Hepatocyte (in vitro differentiated cells): Measurements from ENCODE around the gene PPIB. TPM values are rescaled to one million over a fixed set of nuclear protein-coding genes. Genes with fewer than 3 reads are reported as not detected.

ENCODE experiments used
- DNase-seq: peaks from one replicate; pipeline ENCODE4 v3.0.0-alpha.2; 2016; ENCODE audit warnings: low spot score
- H2AFZ ChIP-seq: fragments of 200-600 bp; sonication (generic); 2 replicates; pipeline ENCODE4 v1.6.0; 2016; ENCODE audit warnings: antibody characterized with exemption, mild to moderate bottlenecking
- H3K27ac ChIP-seq: fragments of 200-600 bp; sonication (generic); 2 replicates; pipeline ENCODE4 v1.5.1; 2016; ENCODE audit warnings: mild to moderate bottlenecking
- H3K27me3 ChIP-seq: fragments of 200-600 bp; sonication (generic); 2 replicates; pipeline ENCODE4 v1.6.1; 2016
- H3K36me3 ChIP-seq: fragments of 200-600 bp; sonication (generic); replicated peaks from 2 replicates; pipeline ENCODE4 v1.5.1; 2016; ENCODE audit warnings: low read depth; ENCODE audit not compliant: insufficient read depth
- H3K4me1 ChIP-seq: fragments of 200-600 bp; sonication (generic); 2 replicates; pipeline ENCODE4 v1.5.1; 2016; ENCODE audit warnings: mild to moderate bottlenecking, moderate library complexity; ENCODE audit not compliant: insufficient read depth
- H3K4me2 ChIP-seq: fragments of 200-600 bp; sonication (generic); 2 replicates; pipeline ENCODE4 v1.6.0; 2016
- H3K4me3 ChIP-seq: fragments of 200-600 bp; sonication (generic); 2 replicates; pipeline ENCODE4 v1.5.1; 2016; ENCODE audit warnings: mild to moderate bottlenecking
- H3K79me2 ChIP-seq: fragments of 200-600 bp; sonication (generic); 2 replicates; pipeline ENCODE4 v1.6.0; 2017; ENCODE audit warnings: mild to moderate bottlenecking
- H3K9me2 ChIP-seq: fragments of 200-600 bp; sonication (generic); replicated peaks from 2 replicates; pipeline ENCODE4 v1.6.0; 2017; ENCODE audit warnings: mild to moderate bottlenecking; ENCODE audit not compliant: insufficient read depth
- H3K9me3 ChIP-seq: fragments of 200-600 bp; sonication (generic); 2 replicates; pipeline ENCODE4 v1.5.1; 2016; ENCODE audit warnings: low read depth, mild to moderate bottlenecking
- H4K20me1 ChIP-seq: fragments of 200-600 bp; sonication (generic); 2 replicates; pipeline ENCODE4 v1.6.0; 2016; ENCODE audit warnings: mild to moderate bottlenecking; ENCODE audit not compliant: insufficient read depth, poor library complexity, severe bottlenecking
- EZH2 ChIP-seq: fragments of 200-600 bp; sonication (generic); IDR thresholded peaks from 2 replicates; pipeline ENCODE4 v1.6.1; 2016; ENCODE audit warnings: antibody characterized with exemption, mild to moderate bottlenecking, borderline replicate concordance
- EZH2phosphoT487 ChIP-seq: fragments of 200-600 bp; sonication (generic); IDR thresholded peaks from one replicate; pipeline ENCODE4 v1.6.1; 2018; ENCODE audit warnings: antibody characterized with exemption, mild to moderate bottlenecking, low read depth, moderate library complexity; ENCODE audit not compliant: unreplicated experiment, severe bottlenecking
- WGBS: methylation state at CpG from one replicate; pipeline ENCODE4 v1.1.6; 2016; ENCODE audit warnings: low lambda C conversion rate; ENCODE audit errors: missing lambda C conversion rate; 5-methylcytosine and 5-hydroxymethylcytosine counted together
- polyA plus RNA-seq: library from polyadenylated mRNA; unstranded; fragments of >200 nt; fragmentation: Nextera tagmentation; extraction: Ambion mirVana; gene quantifications from 2 replicates; pipeline ENCODE4 v1.2.1, GENCODE V29; 2016
- total RNA-seq: library from RNA; depleted of rRNA; stranded (reverse); fragments of >200 nt; gene quantifications from 2 replicates; pipeline ENCODE4 v1.2.3, GENCODE V29; 2014
- TF ChIP-seq, protein P1 (sequence below): fragments of 200-600 bp; sonication (generic); IDR thresholded peaks from 2 replicates; pipeline ENCODE4 v1.5.1; 2016; ENCODE audit warnings: antibody characterized with exemption, mild to moderate bottlenecking; ENCODE audit not compliant: poor library complexity

The PPIB gene
- total and polyA plus RNA-seq, 2 experiments from 2014 or later = 799 to 1,542 TPM

GRCh38 chr15:64191971-64192830, 29.4 kb upstream of the PPIB start:
- H3K4me2 ChIP-seq = no peak overlapping the region
- no peaks in the 10 kb centered on the region for H4K20me1 ChIP-seq
- H3K9me3 ChIP-seq = no peaks in the 10 kb centered on the region
- H3K79me2 ChIP-seq = no peaks in the 10 kb centered on the region
- H3K4me3 ChIP-seq = no peak overlapping the region
- H3K27me3 ChIP-seq = no peaks in the 10 kb centered on the region
- no peaks in the 10 kb centered on the region for H3K36me3 ChIP-seq
- H3K4me1 ChIP-seq = no peaks in the 10 kb centered on the region
- H2AFZ ChIP-seq = no peak overlapping the region
- no peak for TF ChIP-seq EZH2
- no peak for TF ChIP-seq EZH2phosphoT487
- TF ChIP-seq, protein P1, sequence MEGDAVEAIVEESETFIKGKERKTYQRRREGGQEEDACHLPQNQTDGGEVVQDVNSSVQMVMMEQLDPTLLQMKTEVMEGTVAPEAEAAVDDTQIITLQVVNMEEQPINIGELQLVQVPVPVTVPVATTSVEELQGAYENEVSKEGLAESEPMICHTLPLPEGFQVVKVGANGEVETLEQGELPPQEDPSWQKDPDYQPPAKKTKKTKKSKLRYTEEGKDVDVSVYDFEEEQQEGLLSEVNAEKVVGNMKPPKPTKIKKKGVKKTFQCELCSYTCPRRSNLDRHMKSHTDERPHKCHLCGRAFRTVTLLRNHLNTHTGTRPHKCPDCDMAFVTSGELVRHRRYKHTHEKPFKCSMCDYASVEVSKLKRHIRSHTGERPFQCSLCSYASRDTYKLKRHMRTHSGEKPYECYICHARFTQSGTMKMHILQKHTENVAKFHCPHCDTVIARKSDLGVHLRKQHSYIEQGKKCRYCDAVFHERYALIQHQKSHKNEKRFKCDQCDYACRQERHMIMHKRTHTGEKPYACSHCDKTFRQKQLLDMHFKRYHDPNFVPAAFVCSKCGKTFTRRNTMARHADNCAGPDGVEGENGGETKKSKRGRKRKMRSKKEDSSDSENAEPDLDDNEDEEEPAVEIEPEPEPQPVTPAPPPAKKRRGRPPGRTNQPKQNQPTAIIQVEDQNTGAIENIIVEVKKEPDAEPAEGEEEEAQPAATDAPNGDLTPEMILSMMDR = no peak
- no peaks in the 10 kb centered on the region for H3K9me2 ChIP-seq
- WGBS = 95% methylated on average over 5 of the region's 5 CpGs
- DNase-seq = no peak
- H3K27ac ChIP-seq = no peak overlapping the region

DNA sequence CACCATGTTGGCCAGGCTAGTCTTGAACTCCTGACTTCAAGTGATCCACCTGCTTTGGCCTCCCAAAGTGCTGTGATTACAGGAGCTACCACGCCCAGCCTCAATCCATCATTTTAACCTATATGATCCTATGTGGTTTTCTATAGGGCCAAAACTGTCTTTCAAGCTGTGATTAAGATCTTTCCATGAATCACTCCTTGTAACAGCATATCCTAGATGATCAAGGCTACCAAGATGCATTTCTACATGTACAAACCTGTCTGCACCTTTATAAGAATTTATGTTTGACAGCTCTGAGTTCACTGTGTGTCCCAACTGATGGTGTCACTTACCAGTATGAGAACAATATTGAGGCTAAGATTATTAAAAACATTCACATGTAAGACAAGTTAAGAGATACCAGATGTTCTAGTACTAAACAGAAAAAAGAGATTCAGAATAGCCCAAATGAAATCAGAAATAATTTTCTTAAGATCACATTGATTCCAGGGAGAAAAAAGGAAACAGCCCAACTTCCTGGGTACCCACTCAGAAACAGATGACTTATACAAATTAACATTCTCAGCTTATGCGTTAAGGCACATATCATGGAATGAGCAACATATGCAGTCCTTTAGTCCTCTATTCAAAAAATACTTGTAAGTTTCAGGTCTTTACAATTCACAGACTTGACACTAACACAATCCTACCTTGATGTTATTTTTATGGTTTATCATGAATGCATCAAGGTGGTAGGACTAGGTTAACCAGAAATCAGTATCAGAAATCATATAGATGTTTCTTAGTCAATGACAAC, 24.8 kb upstream of the PPIB start:
- H3K79me2 ChIP-seq = no peaks in the 10 kb centered on the region
- TF ChIP-seq EZH2phosphoT487 (no peak), EZH2 (no peak)
- TF ChIP-seq, protein P1 = no peak
- H3K27ac ChIP-seq = peak overlapping the region; percentile 25
- no peaks in the 10 kb centered on the region for H3K36me3 ChIP-seq
- no peaks in the 10 kb centered on the region for H3K27me3 ChIP-seq
- no peak overlapping the region for H3K4me2 ChIP-seq
- WGBS = 91% methylated on average over 2 of the region's 2 CpGs
- H3K4me1 ChIP-seq = no peaks in the 10 kb centered on the region
- H3K9me3 ChIP-seq = no peaks in the 10 kb centered on the region
- no peaks in the 10 kb centered on the region for H3K9me2 ChIP-seq
- H3K4me3 ChIP-seq = no peak overlapping the region
- no peaks in the 10 kb centered on the region for H4K20me1 ChIP-seq
- H2AFZ ChIP-seq = no peak overlapping the region
- no peak for DNase-seq

DNA sequence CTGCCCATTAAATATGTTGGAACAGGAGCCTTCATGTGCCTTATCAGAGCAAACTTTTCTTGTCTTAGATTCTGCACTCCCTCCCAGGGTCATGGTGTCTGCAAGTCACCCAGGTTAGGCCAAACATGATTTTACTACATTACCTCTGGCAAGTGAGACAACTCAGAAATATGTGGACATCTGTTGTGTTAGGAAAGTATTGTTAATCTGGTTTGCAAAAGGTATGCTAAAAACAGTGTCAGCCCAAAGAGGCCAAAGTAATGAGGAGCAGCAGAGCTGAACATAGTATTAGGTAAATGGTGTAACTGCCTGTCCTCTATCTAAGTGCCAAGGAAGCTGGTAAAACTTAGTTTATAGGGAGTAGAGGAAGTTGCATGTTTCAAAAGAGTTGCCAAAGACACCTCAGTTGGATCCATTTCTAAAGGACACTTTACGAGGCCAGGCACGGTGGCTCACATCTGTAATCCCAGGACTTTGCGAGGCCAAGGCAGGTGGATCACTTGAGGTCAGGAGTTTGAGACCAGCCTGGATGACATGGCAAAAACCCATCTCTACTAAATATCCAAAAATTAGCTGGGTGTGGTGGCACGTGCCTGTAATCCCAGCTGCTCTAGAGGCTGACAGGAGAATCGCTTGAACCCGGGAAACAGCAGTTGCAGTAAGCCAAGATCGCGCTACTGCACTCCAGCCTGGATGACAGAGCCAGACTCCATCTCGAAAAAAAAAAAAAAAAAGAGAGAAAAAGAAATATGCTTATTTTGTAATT, 22.5 kb upstream of the PPIB start:
- no peak overlapping the region for H3K27ac ChIP-seq
- H3K79me2 ChIP-seq = no peaks in the 10 kb centered on the region
- TF ChIP-seq EZH2phosphoT487 = no peak
- TF ChIP-seq, protein P1 = no peak
- no peak for TF ChIP-seq EZH2
- WGBS = 90% methylated on average over 9 of the region's 9 CpGs
- no peaks in the 10 kb centered on the region for H3K4me1 ChIP-seq
- no peak for DNase-seq
- H2AFZ ChIP-seq = no peak overlapping the region
- H3K4me3 ChIP-seq = no peak overlapping the region
- no peaks in the 10 kb centered on the region for H3K36me3 ChIP-seq
- no peaks in the 10 kb centered on the region for H3K9me2 ChIP-seq
- no peaks in the 10 kb centered on the region for H3K9me3 ChIP-seq
- no peak overlapping the region for H3K4me2 ChIP-seq
- no peaks in the 10 kb centered on the region for H4K20me1 ChIP-seq
- no peaks in the 10 kb centered on the region for H3K27me3 ChIP-seq
